Measurements from ENCODE around the gene ZNF518B.

The ZNF518B gene

DNA sequence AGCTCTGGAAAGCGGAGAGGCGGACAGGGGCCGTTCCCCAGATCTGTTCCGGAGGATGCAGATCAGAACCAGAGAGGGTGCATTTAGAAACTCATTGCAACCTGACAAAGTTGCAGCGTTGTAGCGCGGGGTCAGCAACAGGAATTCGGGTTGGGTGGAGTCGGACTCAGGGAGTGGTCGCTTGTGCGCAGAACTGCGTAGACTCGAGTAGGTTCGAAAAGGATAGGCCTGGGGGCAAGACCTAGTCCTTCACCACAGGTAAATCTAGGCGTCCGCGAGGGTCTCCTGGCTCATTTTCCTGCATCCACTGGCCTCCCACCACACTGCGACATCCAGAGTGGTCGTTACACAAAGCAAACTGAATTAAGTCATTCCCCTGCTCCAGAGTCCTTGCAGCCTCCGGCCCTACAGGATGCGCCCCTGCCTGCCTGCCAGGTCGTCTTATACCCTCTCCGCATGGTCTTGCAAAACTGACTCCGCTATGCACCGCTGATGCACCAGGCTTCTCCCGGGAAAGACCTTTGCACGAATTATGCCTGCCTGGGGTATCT lies 4.7 kb upstream of the ZNF518B start:
- 0 out of 2 replicates have a peak, but pooled peaks cover 5% of the 10 kb centered on the region for H3K27me3 ChIP-seq (replicated peaks; ENCODE audit: insufficient read depth, low read length)
- H4K20me1 ChIP-seq (ENCODE audit: insufficient read depth, low read length), result no peaks in the 10 kb centered on the region
- no peaks in the 10 kb centered on the region for H3K36me3 ChIP-seq (replicated peaks; ENCODE audit: insufficient read depth, low read length)
- H3K79me2 ChIP-seq (ENCODE audit: low read length), result no peaks in the 10 kb centered on the region
- H3K9me2 ChIP-seq (replicated peaks; ENCODE audit: insufficient read depth, low read length), result no peaks in the 10 kb centered on the region
- no peak overlapping the region for H3K27ac ChIP-seq (ENCODE audit: low read length)
- H3K9ac ChIP-seq (ENCODE audit: low read length), result no peak overlapping the region
- H3K9me3 ChIP-seq (replicated peaks; ENCODE audit: insufficient read depth, low read length), result no peaks in the 10 kb centered on the region
- H3K4me1 ChIP-seq (ENCODE audit: low read length), result no peaks in the 10 kb centered on the region
- TF ChIP-seq CTCF (IDR thresholded peaks at IDR 0.05; ENCODE audit: low read length), result no peak
- no peak for TF ChIP-seq EZH2 (optimal IDR thresholded peaks at IDR 0.05; ENCODE audit: low read depth, low read length)
- TF ChIP-seq EZH2phosphoT487 (IDR thresholded peaks at IDR 0.05; ENCODE audit: low read length), result no peak
- peak overlapping the region; percentile 24; the same call in 1 of the 2 replicates for H3K4me3 ChIP-seq (ENCODE audit: low read length)
- H2AFZ ChIP-seq (ENCODE audit: low read length), result peak overlapping the region; percentile 21; the same call in 1 of the 2 replicates
- no peaks in the 10 kb centered on the region for H3F3A ChIP-seq (ENCODE audit: insufficient read depth, low read length)
- DNase-seq, result no peak
- peak overlapping the region; percentile 82 for H3K4me2 ChIP-seq (ENCODE audit: low read depth, low read length)

DNA sequence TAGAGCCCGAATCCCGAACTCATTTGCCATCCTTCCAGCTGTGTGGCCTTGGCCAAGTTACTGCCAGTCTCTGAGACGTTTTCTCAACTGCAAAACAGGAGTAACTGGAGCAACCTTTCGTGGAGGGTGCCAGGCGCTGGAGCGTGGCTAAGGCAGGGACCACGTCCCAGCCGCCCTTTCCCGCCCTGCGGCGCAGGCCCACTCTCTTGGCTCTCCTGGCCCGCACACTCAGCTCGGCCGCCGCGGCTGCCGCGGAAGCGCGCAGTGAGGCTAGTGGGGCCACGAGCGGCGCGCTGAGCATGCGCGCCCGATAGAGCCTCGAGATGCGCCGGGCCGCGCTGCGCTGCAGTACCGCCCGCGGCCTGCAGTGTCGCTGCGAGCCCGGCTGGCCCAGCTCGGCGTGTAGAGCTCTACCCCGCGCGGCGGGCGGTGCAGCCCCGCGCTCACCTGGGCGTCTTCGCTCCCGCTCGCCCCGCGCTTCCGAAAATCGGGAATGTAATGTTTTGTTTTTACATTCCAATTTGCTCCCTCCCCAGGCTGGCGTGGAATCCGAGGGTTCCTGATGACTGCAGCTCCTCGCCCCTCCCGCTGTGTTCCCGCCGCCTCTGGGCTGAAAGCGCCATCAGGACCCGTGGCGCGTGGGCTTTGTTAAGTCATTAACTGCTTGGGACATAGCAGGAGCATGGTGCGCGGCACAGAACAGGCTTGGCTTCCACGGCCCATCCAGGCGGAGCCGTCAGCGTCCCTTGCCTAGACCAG lies 4.0 kb upstream of the ZNF518B start:
- Histone ChIP-seq H3K4me2 (ENCODE audit: low read depth, low read length) (peak overlapping the region; percentile 82), H4K20me1 (ENCODE audit: insufficient read depth, low read length) (no peaks in the 10 kb centered on the region), H2AFZ (ENCODE audit: low read length) (peak overlapping the region; percentile 73), H3K79me2 (ENCODE audit: low read length) (peaks cover 3% of the 10 kb centered on the region), H3K9ac (ENCODE audit: low read length) (peak overlapping the region; percentile 15; the same call in 1 of the 2 replicates), H3K9me3 (replicated peaks; ENCODE audit: insufficient read depth, low read length) (no peaks in the 10 kb centered on the region), H3K27ac (ENCODE audit: low read length) (no peak overlapping the region), H3K27me3 (replicated peaks; ENCODE audit: insufficient read depth, low read length) (0 out of 2 replicates have a peak, but pooled peaks cover 5% of the 10 kb centered on the region), H3K4me3 (ENCODE audit: low read length) (peak overlapping the region; percentile 48), H3F3A (ENCODE audit: insufficient read depth, low read length) (no peaks in the 10 kb centered on the region), H3K9me2 (replicated peaks; ENCODE audit: insufficient read depth, low read length) (no peaks in the 10 kb centered on the region), H3K4me1 (ENCODE audit: low read length) (no peaks in the 10 kb centered on the region), H3K36me3 (replicated peaks; ENCODE audit: insufficient read depth, low read length) (no peaks in the 10 kb centered on the region)
- peak; percentile 81 for DNase-seq
- TF ChIP-seq CTCF (IDR thresholded peaks at IDR 0.05; ENCODE audit: low read length) (peak; percentile 77), EZH2 (optimal IDR thresholded peaks at IDR 0.05; ENCODE audit: low read depth, low read length) (no peak), EZH2phosphoT487 (IDR thresholded peaks at IDR 0.05; ENCODE audit: low read length) (no peak)

- H3K27ac ChIP-seq (ENCODE audit: low read length), result no peak overlapping the region
- no peak overlapping the region for H3K9ac ChIP-seq (ENCODE audit: low read length)
- H3K4me1 ChIP-seq (ENCODE audit: low read length), result no peaks in the 10 kb centered on the region
- H3K36me3 ChIP-seq (replicated peaks; ENCODE audit: insufficient read depth, low read length), result no peaks in the 10 kb centered on the region
- peak overlapping the region; percentile 73 for H2AFZ ChIP-seq (ENCODE audit: low read length)
- no peak for DNase-seq
- H4K20me1 ChIP-seq (ENCODE audit: insufficient read depth, low read length), result no peaks in the 10 kb centered on the region
- H3K79me2 ChIP-seq (ENCODE audit: low read length), result peaks cover 5% of the 10 kb centered on the region
- no peaks in the 10 kb centered on the region for H3K9me3 ChIP-seq (replicated peaks; ENCODE audit: insufficient read depth, low read length)
- H3F3A ChIP-seq (ENCODE audit: insufficient read depth, low read length), result no peaks in the 10 kb centered on the region
- H3K4me3 ChIP-seq (ENCODE audit: low read length), result peak overlapping the region; percentile 48
- peak overlapping the region; percentile 82 for H3K4me2 ChIP-seq (ENCODE audit: low read depth, low read length)
- TF ChIP-seq EZH2 (optimal IDR thresholded peaks at IDR 0.05; ENCODE audit: low read depth, low read length), result no peak
- no peak for TF ChIP-seq EZH2phosphoT487 (IDR thresholded peaks at IDR 0.05; ENCODE audit: low read length)
- no peak for TF ChIP-seq CTCF (IDR thresholded peaks at IDR 0.05; ENCODE audit: low read length)
- no peaks in the 10 kb centered on the region for H3K9me2 ChIP-seq (replicated peaks; ENCODE audit: insufficient read depth, low read length)
- 0 out of 2 replicates have a peak, but pooled peaks cover 5% of the 10 kb centered on the region for H3K27me3 ChIP-seq (replicated peaks; ENCODE audit: insufficient read depth, low read length)
These were observed 3.3 kb upstream of the ZNF518B start for GRCh38 chr4:10460313-10461047.
